ENCODE data around the gene PABPN1. TPM values are rescaled to one million over a fixed set of nuclear protein-coding genes. Genes with fewer than 3 reads are reported as not detected.

PABPN1 gene
- total RNA-seq, 3 donors from 2014 or later: 157 to 185 (median 157) TPM

GRCh38 chr14:23294734-23295561 is 26.3 kb upstream of the PABPN1 start:
- intact Hi-C loops (cut with DNase I, micrococcal nuclease): no loop called here

DNA sequence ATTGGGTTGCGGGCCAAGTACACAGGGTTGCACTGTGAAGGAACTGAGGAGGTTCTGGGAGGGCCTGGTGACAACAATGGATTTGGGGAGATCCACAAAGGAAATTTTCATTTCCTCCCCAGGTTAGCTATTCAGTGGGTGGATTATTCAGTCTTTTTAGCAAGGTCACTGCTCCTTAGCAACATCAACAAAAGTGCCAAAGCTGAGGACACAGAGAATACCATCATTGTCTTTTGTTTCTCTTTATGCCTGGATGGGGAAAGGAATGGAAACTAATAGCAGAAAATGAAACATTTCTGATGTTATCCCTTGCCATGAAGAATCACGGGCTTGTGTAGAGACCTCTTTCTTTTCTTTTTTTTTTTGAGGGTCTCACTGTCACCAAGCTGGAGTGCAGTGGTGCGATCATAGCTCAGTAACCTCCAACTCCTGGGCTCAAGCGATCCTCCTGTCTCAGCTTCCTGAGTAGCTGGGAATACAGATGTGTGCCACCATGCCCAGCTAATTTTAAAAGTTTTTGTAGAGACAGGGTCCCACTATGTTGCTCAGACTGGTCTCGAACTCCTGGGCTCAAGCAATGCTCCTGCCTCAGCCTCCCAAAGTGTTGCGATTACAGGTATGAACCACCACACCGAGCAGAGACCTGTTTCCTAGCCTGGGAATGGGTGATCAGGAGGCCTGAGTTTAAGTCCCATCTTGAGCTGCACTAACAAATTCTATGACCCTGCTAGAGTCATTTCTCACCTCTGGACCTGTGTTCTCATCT is 25.1 kb upstream of the PABPN1 start:
- Histone ChIP-seq H3K4me3 (no peak overlapping the region), H3K9me3 (no peaks in the 10 kb centered on the region), H3K4me1 (ENCODE audit: low read depth) (peaks cover 10% of the 10 kb centered on the region), H3K36me3 (ENCODE audit: low read depth) (no peaks in the 10 kb centered on the region)
- TF ChIP-seq CTCF (IDR thresholded peaks at IDR 0.05): no peak
- intact Hi-C loops (cut with DNase I, micrococcal nuclease): no loop called here
- ATAC-seq (no peak), DNase-seq (no peak)

More at GRCh38 chr14:23294734-23295561, 26.3 kb upstream of the PABPN1 start:
- Histone ChIP-seq H3K36me3 (ENCODE audit: low read depth) (no peaks in the 10 kb centered on the region), H3K4me3 (no peak overlapping the region), H3K4me1 (ENCODE audit: low read depth) (peaks cover 4% of the 10 kb centered on the region), H3K9me3 (no peaks in the 10 kb centered on the region)
- peak; percentile 79 for TF ChIP-seq CTCF (IDR thresholded peaks at IDR 0.05)
- ATAC-seq: peak; percentile 88
- DNase-seq: peak in 2 of 3 donors; percentile 39 to 74

DNA sequence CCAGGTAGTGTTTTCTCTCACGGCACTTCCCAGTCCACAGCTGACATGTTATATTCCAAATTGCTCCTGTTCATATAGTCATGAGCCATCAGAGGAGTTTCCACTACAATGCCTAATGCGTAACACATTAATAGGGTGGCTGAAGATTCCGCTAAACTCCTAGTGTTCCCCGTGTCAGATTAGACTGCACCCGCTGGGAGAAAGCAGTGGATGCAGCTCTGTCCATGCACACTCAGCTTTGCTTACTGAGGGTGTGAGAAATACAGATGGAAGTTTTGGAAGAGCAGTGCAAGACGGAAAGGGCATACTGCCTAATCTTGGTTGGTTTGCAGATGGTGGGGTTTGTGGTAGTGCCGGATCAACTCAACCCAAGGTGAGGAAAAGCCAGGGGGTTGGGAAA is 24.2 kb upstream of the PABPN1 start:
- no peak for ATAC-seq
- Histone ChIP-seq H3K9me3 (no peaks in the 10 kb centered on the region), H3K4me3 (no peak overlapping the region), H3K4me1 (ENCODE audit: low read depth) (peaks cover 10% of the 10 kb centered on the region), H3K36me3 (ENCODE audit: low read depth) (no peaks in the 10 kb centered on the region)
- intact Hi-C loops (cut with DNase I, micrococcal nuclease): no loop called here
- DNase-seq: no peak
- no peak for TF ChIP-seq CTCF (IDR thresholded peaks at IDR 0.05)

- H3K4me1 ChIP-seq (ENCODE audit: low read depth): peaks cover 12% of the 10 kb centered on the region
- H3K36me3 ChIP-seq (ENCODE audit: low read depth): no peaks in the 10 kb centered on the region
- H3K4me3 ChIP-seq: no peak overlapping the region
- no peaks in the 10 kb centered on the region for H3K9me3 ChIP-seq
- ATAC-seq: no peak
- TF ChIP-seq CTCF (IDR thresholded peaks at IDR 0.05): no peak
- intact Hi-C loops (cut with DNase I, micrococcal nuclease): no loop called here
- no peak for DNase-seq
These were observed 23.5 kb upstream of the PABPN1 start for GRCh38 chr14:23297611-23298277.

GRCh38 chr14:23299211-23299957 is 21.9 kb upstream of the PABPN1 start:
- H3K36me3 ChIP-seq (ENCODE audit: low read depth): no peaks in the 10 kb centered on the region
- ATAC-seq (no peak), DNase-seq (no peak)
- intact Hi-C loops (cut with DNase I, micrococcal nuclease): no loop called here
- H3K4me3 ChIP-seq: no peak overlapping the region
- H3K9me3 ChIP-seq: no peaks in the 10 kb centered on the region
- no peak for TF ChIP-seq CTCF (IDR thresholded peaks at IDR 0.05)
- H3K4me1 ChIP-seq (ENCODE audit: low read depth): peaks cover 17% of the 10 kb centered on the region

All from mucosa of descending colon (tissue), 3 donors.